CD4-positive, alpha-beta T cell treated with Interleukin-15 for 4 hours (primary cell): ENCODE results near the gene CDC45.
"Not testable (repeated sequence)": the region's sequence is repeated elsewhere in the genome, so short reads cannot be mapped to it uniquely, and the experiment has no call there.

Experiments used
- DNase-seq: peaks from one replicate; pipeline ENCODE4 v3.0.0-alpha.2; 2020; ENCODE audit warnings: low spot score

CDC45 gene

GRCh38 chr22:19527861-19528417 lies 48.2 kb downstream of the CDC45 start:
- no peak for DNase-seq

GRCh38 chr22:19529811-19530210 lies 50.1 kb downstream of the CDC45 start:
- DNase-seq, result no peak

GRCh38 chr22:19530751-19531150 lies 51.0 kb downstream of the CDC45 start:
- DNase-seq, result no peak

- DNase-seq, result not testable (repeated sequence)
These were observed 51.6 kb downstream of the CDC45 start for GRCh38 chr22:19531327-19531726.

- no peak for DNase-seq
These were observed 53.4 kb downstream of the CDC45 start for GRCh38 chr22:19533049-19533626.

GRCh38 chr22:19533857-19534256 lies 54.1 kb downstream of the CDC45 start:
- no peak for DNase-seq

GRCh38 chr22:19535001-19535400 lies 55.3 kb downstream of the CDC45 start:
- DNase-seq, result no peak

GRCh38 chr22:19536564-19536963 lies 56.8 kb downstream of the CDC45 start:
- DNase-seq, result no peak

GRCh38 chr22:19537941-19538488 lies 58.3 kb downstream of the CDC45 start:
- DNase-seq, result no peak

- DNase-seq, result no peak
These were observed 60.7 kb downstream of the CDC45 start for GRCh38 chr22:19540394-19540793.

- DNase-seq, result no peak
These were observed 64.4 kb downstream of the CDC45 start for GRCh38 chr22:19543970-19544708.

GRCh38 chr22:19545935-19546207 lies 66.2 kb downstream of the CDC45 start:
- no peak for DNase-seq

GRCh38 chr22:19546680-19547079 lies 67.0 kb downstream of the CDC45 start:
- DNase-seq, result no peak

- no peak for DNase-seq
These were observed 67.9 kb downstream of the CDC45 start for GRCh38 chr22:19547620-19548019.

- not testable (repeated sequence) for DNase-seq
These were observed 68.7 kb downstream of the CDC45 start for GRCh38 chr22:19548427-19548826.

- no peak for DNase-seq
These were observed 69.2 kb downstream of the CDC45 start for GRCh38 chr22:19548964-19549363.

GRCh38 chr22:19549428-19549827 lies 69.7 kb downstream of the CDC45 start:
- no peak for DNase-seq

GRCh38 chr22:19550382-19550781 lies 70.7 kb downstream of the CDC45 start:
- DNase-seq, result no peak

- no peak for DNase-seq
These were observed 73.5 kb downstream of the CDC45 start for GRCh38 chr22:19553201-19553600.

GRCh38 chr22:19554834-19555404 lies 75.2 kb downstream of the CDC45 start:
- no peak for DNase-seq

- no peak for DNase-seq
These were observed 75.9 kb downstream of the CDC45 start for GRCh38 chr22:19555651-19556050.

GRCh38 chr22:19556963-19557545 lies 77.3 kb downstream of the CDC45 start:
- no peak for DNase-seq

GRCh38 chr22:19559324-19559811 lies 79.6 kb downstream of the CDC45 start:
- DNase-seq, result no peak
